Coronary artery (tissue), 2 donors: ENCODE measurements around the gene NR1H4.

Experiments used
- DNase-seq: peaks from one replicate; pipeline ENCODE4 v3.0.0-alpha.2; 2017; ENCODE audit warnings: low spot score
- H3K27ac ChIP-seq, 2 donors: fragments of 200-600 bp; sonication (generic); one replicate each; pipeline ENCODE4 v1.5.1; 2016 to 2019
- H3K4me3 ChIP-seq: fragments of 200-600 bp; sonication (generic); 2 replicates; pipeline ENCODE4 v1.5.1; 2016; ENCODE audit warnings: mild to moderate bottlenecking, moderate library complexity
- CTCF ChIP-seq: fragments of 200-600 bp; sonication (generic); IDR thresholded peaks from one replicate; pipeline ENCODE4 v1.5.1; 2019; ENCODE audit warnings: antibody characterized with exemption

The NR1H4 gene

GRCh38 chr12:100437038-100437841 is 36.4 kb upstream of the NR1H4 start:
- no peak for DNase-seq
- Histone ChIP-seq H3K27ac (no peak overlapping the region), H3K4me3 (no peak overlapping the region)
- no peak for TF ChIP-seq CTCF

GRCh38 chr12:100439797-100440196 is 33.9 kb upstream of the NR1H4 start:
- no peak overlapping the region for H3K27ac ChIP-seq

GRCh38 chr12:100442403-100442802 is 31.3 kb upstream of the NR1H4 start:
- no peak for TF ChIP-seq CTCF
- Histone ChIP-seq H3K4me3 (no peak overlapping the region), H3K27ac (no peak overlapping the region)
- DNase-seq = no peak

More at GRCh38 chr12:100439797-100440196, 33.9 kb upstream of the NR1H4 start:
- TF ChIP-seq CTCF = no peak
- H3K4me3 ChIP-seq = no peak overlapping the region
- no peak for DNase-seq

- H3K27ac ChIP-seq = no peak overlapping the region
- no peak overlapping the region for H3K4me3 ChIP-seq
- TF ChIP-seq CTCF = no peak
- no peak for DNase-seq
These were observed 30.2 kb upstream of the NR1H4 start for GRCh38 chr12:100443434-100443833.

GRCh38 chr12:100445081-100445481 is 28.6 kb upstream of the NR1H4 start:
- no peak for TF ChIP-seq CTCF
- no peak for DNase-seq
- H3K4me3 ChIP-seq = no peak overlapping the region
- no peak overlapping the region for H3K27ac ChIP-seq

GRCh38 chr12:100447381-100447780 is 26.3 kb upstream of the NR1H4 start:
- Histone ChIP-seq H3K4me3 (no peak overlapping the region), H3K27ac (no peak overlapping the region)
- no peak for DNase-seq
- TF ChIP-seq CTCF = no peak

GRCh38 chr12:100448656-100449055 is 25.0 kb upstream of the NR1H4 start:
- H3K27ac ChIP-seq = no peak overlapping the region
- H3K4me3 ChIP-seq = no peak overlapping the region
- no peak for DNase-seq
- TF ChIP-seq CTCF = no peak
